Stimulated activated CD8-positive, alpha-beta memory T cell treated with anti-CD3 and anti-CD28 coated beads, Interleukin-12 subunit alpha, Interleukin-12 subunit beta, amount 100 ng/mL, for 1 hour (primary cell): ENCODE results near the gene AP2S1.
"Not testable (repeated sequence)": the region's sequence is repeated elsewhere in the genome, so short reads cannot be mapped to it uniquely, and the experiment has no call there.

ENCODE experiments used
- DNase-seq: peaks from one replicate; pipeline ENCODE4 v3.0.0-alpha.2; 2020; ENCODE audit warnings: low read depth

AP2S1 gene

GRCh38 chr19:46867170-46867569, 16.5 kb upstream of the AP2S1 start:
- no peak for DNase-seq

- no peak for DNase-seq
Observed at GRCh38 chr19:46866407-46867136, 15.9 kb upstream of the AP2S1 start.

GRCh38 chr19:46863818-46864629, 13.4 kb upstream of the AP2S1 start:
- DNase-seq = no peak

DNA sequence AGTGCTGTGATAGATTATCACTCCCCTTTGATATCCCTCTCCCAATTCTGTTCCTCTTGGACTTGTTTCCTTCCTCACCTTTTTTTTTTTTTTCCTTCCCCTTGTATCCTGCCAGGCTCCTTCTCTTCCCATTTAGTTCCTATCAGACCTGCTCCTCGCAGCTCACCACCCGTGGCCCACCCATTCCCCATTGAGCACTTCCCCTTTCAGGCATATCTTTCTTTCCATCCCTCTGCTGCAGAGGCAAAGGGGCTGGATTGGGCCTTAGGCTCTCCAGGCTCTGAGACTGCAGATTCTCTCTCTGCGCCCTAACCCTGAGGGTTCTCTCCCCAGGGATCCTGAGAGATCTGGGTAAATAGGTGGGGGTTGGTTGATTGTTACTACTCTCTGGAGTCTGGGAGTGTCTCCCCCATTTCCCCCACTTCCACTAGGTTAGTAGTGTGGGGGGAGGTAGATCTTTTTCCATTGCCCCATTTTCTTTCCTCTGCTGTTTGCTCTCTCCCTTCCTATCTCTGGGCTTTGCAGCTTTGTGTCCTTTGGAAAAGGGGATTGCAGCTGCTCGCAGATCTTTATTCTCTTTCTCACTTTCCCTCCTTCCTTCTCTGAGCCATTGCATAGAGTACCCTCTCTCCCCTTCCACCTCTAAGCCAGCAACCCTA, 12.5 kb upstream of the AP2S1 start:
- DNase-seq = no peak

GRCh38 chr19:46862503-46862834, 11.8 kb upstream of the AP2S1 start:
- no peak for DNase-seq

GRCh38 chr19:46861691-46862502, 11.3 kb upstream of the AP2S1 start:
- no peak for DNase-seq

GRCh38 chr19:46860846-46861690, 10.4 kb upstream of the AP2S1 start, which contains the start of gene ARHGAP35:
Gene ARHGAP35, plus strand, starts transcription at chr19:46860997. Its CDS starts 57,679 bp downstream, at chr19:46918676.
- DNase-seq = peak; percentile 69

DNA sequence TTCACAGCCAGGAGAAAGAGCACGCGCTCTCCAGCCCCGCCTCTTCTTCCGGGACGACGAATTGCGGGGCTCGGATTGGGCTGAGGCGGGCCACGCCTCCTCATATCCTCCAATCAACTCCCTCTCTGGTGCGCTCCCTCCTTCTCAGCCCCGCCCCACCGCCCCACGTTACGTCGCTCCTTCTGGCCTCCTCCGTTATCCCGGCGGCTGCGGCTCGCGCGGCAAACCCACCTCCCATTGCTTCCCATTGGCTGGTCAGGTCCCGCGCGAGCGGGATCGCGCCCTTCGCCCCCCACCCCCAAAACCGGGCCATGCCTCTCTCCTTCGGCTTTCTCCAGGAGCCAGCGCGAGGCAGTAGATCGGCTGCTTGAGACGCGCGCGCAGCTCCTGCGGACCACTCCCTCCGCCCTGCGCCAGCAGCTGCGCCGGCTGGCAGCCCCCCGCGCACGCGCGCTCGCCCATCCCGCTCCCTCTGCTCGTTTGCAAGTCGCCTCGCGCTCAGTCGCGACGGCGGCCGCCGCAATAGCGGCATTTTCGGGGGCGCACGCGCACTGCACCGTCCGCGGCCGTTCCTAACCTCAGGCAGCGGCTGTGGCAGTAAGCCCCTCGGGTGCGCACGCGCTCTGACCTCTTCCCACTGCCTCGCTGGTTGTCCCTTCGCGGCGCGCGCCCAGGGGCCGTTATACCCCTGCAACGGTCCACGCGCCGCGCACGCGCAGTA, 9.6 kb upstream of the AP2S1 start:
- peak; percentile 88 for DNase-seq

- no peak for DNase-seq
Observed at GRCh38 chr19:46859637-46860124, 9.0 kb upstream of the AP2S1 start.

GRCh38 chr19:46856062-46857022, 5.7 kb upstream of the AP2S1 start:
- peak; percentile 89 for DNase-seq

GRCh38 chr19:46854698-46855097, 4.1 kb upstream of the AP2S1 start:
- DNase-seq = not testable (repeated sequence)

- no peak for DNase-seq
Observed at GRCh38 chr19:46852830-46853229, 2.2 kb upstream of the AP2S1 start.

DNA sequence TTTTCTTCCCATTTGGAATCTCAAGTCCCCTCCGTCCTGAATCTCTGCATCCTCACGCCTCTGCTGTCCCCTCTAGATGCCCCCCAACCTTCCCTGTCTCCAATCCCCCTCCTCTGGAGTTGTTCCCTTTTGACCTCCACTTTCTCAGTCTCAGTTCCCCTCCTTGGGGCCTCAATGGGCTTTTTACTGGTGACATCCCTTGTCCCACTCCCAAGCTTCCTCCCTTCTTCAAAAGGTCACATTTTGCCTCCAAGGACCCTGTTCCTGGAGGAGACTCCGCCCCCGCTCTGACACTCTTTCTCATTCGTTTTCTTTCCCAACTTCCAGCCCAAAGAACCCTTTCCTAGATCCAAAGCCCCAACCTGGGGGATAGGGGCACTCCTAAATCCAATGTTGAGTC, 1.0 kb downstream of the AP2S1 start:
- no peak for DNase-seq

GRCh38 chr19:46848389-46848788, 2.3 kb downstream of the AP2S1 start:
- DNase-seq = no peak

DNA sequence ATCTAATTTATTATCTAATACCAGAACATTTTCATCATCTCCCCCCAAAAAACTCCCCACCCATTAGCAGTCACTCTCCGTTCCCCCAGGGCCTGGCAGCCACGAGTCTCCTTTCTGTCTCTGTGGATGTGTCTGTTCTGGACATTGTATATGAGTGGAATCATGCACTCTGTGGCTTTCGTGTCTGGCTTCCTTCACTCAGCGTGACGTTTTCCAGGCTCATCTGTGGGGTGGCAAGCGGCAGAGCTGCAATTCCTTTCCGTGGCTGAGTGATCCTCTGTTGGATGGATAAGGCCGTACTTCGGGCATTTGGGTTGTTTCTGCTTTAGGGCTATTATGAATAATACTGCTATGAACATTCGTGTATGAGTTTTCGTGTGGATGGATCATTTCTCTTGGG, 3.1 kb downstream of the AP2S1 start:
- no peak for DNase-seq

GRCh38 chr19:46845959-46846459, 4.6 kb downstream of the AP2S1 start:
- DNase-seq = no peak

- no peak for DNase-seq
Observed at GRCh38 chr19:46844067-46844489, 6.6 kb downstream of the AP2S1 start.

- DNase-seq = no peak
Observed at GRCh38 chr19:46842791-46843190, 7.9 kb downstream of the AP2S1 start.
